Activated CD8-positive, alpha-beta memory T cell treated with anti-CD3 and anti-CD28 coated beads, Interleukin-2, amount 50 U/mL, for 1 hour (primary cell): ENCODE results near the gene PHOSPHO1.

Source experiments
- DNase-seq: peaks from one replicate; pipeline ENCODE4 v3.0.0-alpha.2; 2020; ENCODE audit errors: extremely low read depth

The PHOSPHO1 gene

DNA sequence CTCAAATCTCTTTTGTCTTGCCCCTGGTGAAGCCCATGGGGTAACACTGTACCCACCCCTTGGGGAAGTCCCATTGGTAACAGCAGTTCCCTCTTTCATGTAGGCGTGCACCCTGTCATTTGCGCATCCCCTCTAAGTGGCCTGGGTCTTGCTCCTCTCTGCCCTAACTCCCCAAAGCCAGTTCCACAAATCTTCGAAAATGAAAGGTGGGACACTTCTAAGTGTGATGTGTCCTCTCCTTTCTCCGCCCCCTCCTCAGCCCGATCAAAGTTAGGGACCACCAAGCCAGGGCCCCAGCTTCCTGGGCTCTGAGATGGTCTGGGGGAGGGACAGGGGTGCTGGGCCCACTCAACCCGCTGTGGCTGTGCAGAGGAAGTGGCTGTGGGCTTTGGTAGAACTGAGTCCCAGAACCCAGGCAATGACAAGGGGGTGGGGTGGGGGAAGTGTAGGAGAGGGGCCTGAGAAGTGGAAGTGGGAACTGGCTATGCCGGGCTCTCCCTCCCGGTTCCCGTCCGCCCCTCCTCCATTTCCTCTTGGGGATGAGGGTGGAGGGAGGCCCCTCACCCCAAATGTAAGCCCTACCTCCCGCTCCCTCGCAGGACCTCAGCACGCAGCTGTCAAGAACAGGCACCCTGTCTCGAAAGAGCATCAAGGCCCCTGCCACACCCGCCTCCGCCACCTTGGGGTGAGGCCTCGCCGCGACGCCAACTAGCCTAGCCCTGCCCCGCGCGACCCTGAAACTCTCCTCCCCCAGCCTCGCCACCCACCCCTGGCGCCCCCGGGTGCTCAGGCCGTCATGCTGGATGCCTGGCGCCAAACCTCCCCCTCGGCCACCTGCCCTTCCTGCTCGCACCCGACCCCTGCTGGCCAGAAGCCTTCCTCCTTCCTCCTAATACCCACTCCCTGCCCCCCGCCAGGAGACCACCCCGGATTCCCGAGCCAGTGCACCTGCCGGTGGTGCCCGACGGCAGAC lies 11.4 kb downstream of the PHOSPHO1 start:
- no peak for DNase-seq

DNA sequence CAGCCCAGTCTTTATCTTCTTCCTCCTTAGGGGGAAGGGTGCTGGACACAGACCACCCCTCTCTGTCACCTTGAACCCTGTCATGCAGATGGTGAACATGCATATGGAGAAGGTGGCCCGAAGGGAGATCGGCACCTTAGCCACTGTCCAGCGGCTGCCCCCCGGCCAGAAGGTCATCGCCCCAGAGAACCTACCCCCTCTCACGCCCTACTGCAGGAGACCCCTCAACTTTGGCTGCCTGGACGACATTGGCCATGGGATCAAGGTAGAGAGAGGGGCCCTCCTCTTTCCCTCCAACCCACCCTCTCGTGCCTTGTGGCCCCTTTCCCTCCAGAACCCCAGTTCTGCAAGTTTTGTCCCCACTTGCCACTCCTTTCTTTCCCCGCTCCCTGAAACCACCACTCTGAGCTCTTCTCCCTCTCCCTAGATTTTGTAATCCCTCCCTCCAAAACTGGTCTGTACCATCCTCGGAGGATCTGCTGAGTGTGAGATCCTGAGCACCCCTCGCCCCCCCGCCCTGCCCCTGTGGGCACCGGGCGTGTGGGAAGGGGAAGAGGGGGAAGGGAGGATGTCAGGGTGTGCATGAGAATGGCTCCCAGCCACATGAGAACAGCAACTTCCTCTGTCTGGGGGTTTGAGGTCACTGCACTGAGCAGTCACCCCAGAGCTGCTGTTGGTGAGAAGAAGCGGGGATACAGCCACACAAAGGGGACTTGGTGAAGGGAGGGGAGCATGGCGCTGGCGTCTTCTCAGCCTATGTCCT lies 12.8 kb downstream of the PHOSPHO1 start:
- peak; percentile 71 for DNase-seq

DNA sequence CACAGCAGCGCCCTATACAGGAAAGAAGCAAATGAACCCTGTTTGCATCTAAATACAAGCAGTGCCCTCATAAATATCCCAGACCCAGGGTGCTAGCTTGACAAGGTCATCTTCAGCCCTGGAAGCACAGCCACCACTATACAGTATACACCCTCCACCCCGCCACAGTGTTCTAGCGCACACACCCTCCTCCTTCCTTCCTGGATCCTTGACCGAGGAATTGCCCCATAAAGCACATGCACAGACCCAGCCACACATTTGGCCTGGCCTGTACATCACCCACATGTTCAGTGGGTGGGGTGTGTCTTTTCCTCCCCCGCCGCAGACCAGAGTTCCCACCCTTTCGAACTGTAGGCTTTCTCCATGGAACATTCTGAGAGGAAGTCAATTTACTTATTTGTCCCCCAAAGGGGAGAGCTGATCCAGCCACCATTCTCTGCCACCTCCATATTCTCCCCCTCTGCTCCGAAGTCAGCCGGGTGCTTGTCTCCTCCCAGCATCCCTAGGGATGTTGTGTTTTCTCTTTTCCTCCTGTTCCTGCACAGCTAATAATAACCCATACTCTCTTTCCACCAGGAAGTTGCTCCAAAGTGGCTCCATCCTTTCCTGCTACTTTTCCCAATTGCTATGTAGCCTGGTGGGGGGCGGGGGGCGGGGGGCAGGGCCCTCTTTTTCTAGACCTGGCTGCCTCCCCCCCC lies 13.5 kb downstream of the PHOSPHO1 start:
- no peak for DNase-seq

DNA sequence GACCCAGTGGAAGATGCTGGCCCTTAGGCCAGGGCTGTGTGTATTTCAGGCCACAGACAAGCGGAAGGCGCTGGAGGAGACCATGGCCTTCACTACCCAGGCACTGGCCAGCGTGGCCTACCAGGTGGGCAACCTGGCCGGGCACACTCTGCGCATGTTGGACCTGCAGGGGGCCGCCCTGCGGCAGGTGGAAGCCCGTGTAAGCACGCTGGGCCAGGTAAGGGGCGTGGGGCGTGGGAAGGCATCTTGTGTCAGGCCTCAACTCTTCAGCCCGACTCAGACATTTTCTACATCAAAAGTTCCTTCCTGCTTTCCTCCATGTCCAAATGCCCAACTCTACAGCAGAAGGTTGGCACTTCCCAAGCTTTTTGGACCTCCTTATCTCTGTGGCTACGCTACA lies 14.1 kb downstream of the PHOSPHO1 start:
- DNase-seq = no peak

DNA sequence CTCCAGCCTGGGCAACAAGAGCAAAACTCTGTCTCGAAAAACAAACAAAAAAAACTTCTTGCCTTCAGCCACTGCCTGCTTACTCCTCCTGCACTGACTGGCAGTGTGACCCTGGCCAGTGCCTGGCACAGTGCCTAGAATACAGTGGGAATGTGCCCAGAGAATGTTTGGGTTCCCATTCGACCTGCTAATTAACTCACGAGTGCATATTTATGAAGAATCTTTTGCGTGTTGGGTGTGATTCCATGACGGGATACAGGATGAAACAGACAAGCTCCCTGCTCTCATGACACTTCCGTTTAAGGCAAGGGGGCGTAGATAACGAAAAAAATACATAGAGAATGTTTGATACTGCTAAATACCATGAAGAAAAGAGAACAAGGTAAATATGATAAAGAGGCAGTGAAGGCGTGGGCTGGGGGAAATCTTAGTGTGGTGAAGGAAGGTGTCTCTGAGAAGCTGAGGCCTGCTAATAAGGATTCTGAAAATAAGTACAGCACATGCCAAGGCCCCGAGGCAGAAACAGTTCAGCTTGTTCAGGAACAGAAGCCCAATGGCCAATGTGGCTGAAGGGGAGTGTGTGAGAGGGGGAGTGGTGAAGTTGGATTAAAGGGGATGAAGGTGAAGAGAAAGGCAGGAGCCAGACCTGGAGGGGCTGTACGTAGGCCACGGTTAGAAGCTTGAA lies 15.8 kb downstream of the PHOSPHO1 start:
- no peak for DNase-seq

DNA sequence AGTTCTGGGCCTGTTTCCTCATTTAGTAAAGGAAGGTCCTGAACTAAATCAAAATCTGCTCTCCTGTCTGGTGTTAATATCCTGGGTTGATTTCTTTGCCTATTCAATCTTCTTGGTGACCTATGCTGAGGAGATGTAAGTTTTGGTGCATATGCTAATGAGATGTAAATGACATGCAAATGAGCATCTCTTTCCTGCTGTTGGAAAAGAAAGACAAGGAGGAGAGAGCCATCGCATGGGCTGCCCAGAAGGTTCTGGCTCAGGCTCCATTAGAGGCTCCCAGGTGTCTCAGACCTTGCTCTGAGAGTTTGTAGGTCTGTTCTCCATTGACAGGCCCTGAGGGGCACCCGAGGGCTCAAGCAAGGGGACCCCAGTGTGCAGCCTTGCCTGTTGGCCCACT lies 16.7 kb downstream of the PHOSPHO1 start:
- no peak for DNase-seq

DNA sequence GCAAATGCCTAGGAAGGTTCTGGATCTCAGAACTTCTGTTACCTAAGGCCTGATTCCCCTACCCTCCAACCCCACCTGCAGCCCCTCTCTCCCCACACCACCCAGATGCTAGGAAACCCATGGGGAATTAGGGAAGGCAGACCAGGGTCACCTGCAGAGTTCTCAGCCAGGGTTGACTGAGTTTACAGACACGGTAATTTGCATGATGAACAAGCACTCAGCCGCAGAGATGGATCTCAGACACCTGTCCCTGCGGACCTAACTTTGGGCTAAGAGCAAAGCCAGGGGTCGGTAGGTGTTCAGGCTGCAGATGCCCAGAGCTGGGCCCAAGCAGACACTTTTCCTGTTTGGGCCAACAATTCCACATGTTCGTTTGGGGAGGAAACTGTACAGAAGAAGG lies 17.2 kb downstream of the PHOSPHO1 start:
- DNase-seq = no peak

DNA sequence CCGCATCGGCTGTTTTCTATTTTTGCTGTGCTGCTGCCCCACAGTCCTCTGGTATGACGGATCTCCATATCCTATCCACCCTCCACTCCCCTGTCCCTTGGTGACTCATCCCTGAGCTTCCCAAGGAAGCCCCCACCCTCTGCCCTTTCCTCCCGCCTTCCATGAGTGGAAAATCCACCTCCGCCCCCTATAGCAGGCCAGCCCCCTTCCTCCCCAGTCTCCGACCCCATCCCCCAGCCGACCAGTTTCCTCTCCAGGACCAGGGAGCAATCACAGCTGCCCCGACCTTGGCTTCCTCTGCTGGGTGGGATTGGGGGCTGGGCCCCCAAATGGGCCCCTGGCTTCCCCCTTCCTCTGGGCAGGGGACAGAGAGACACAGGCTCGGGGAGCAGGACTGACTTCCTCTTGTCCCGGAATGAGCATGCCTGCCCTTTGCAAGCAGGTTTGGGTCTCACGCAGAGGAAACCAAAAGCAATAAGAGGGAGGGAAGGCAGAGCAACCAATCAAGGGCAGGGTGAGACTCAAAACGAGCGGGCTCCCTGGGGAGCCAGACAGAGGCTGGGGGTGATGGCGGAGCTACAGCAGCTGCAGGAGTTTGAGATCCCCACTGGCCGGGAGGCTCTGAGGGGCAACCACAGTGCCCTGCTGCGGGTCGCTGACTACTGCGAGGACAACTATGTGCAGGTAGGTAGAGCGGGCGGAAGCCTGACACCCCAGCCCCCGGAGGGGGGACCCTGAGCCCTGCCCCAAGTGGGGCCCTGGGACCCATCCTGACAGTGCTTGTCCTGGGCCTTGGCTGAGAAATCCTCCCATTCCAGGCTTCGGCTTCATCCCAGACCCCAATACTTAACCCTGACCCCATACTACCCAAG lies 20.2 kb downstream of the PHOSPHO1 start, which contains the start of the genes ABI3 and GNGT2:
Gene ABI3, plus strand, starts transcription at position 550 of the 872 bp plus-strand sequence. Its CDS starts 18 bp downstream, at position 568.
Gene GNGT2, minus strand, starts transcription at position 417 of the 872 bp plus-strand sequence. CDS start 3,152 bp downstream, outside the sequence.
- DNase-seq = no peak

DNA sequence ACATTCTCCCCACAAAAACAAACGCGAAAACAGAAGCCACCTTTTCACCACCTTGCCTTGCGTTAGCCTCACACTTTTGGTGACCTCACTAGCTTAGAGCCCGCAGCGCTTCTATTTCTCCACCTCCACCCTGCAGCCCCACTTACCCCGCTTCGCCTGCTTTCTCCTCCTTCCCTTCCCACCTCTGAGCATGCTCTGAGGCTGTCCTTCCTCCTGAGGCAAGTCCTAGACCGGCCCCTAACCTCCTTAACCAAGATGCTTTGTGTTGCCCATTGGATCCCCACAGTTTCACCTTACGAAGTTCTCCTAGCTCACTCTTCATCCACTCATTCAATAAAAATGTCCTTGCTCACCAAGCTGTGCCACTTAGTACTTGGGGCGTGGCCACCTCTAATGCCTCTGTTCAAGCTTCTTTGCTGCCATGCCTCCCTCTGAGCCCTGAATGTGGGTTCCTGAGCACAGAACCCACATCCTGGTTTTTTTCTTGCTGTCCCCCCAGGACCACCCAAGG lies 21.5 kb downstream of the PHOSPHO1 start:
- no peak for DNase-seq

DNA sequence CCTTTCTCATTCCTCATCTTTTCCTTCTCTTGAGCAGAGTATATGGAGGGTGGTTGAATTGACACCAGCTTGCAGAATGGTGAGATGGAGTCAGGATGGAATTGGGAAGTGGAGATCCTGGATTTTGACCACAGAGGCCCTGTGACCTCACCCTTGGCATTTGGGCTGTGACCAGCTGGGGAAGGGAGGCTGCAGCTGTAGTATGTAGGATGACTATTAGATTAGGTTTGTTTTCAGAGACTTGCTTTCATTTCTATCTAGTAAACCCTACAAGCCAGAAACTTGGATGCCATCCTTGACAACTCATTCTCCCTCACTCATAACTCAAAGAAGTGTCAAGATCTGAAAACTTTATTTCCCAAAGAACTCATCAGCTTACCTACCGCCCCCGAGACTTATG lies 26.1 kb downstream of the PHOSPHO1 start:
- DNase-seq = no peak

DNA sequence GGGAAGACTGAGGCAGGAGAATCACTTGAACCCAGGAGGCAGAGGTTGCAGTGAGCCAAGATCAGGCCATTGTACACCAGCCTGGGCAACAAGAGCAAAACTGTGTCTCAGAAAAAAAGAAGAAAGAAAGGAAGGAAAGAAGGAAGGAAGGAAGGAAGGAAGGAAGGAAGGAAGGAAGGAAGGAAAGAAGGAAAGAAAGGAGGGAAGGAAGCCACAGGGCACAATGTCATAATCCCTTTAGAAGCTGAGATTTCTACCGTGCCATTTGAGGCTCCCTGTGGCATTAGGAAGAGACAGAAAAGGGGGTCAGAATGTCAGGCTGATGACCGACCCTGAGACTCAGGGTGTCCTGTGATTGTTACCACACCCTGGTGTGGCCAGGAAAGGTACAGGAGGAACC lies 26.8 kb downstream of the PHOSPHO1 start:
- DNase-seq = no peak

DNA sequence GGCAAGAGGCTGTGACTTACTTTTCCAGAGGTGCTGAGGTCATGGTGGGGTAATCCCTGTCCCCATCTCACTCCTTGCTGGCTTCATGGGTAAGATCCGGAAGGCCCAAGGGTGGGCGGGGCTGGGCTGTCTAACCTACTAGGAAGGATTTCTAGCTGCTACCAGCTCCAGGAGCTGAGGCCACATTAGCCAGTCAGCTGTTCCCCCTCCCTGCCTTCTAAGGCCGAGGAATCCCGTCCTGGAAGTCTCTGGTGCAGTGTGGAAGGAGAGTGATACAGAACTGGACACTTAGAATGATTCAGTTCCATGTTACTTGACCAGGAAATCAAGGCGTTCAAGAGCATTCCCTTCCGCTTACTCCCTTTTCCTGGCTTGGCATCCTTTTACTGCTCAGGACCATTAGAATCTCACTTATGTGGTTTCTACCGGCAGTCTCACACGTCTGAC lies 29.1 kb downstream of the PHOSPHO1 start:
- DNase-seq = no peak

DNA sequence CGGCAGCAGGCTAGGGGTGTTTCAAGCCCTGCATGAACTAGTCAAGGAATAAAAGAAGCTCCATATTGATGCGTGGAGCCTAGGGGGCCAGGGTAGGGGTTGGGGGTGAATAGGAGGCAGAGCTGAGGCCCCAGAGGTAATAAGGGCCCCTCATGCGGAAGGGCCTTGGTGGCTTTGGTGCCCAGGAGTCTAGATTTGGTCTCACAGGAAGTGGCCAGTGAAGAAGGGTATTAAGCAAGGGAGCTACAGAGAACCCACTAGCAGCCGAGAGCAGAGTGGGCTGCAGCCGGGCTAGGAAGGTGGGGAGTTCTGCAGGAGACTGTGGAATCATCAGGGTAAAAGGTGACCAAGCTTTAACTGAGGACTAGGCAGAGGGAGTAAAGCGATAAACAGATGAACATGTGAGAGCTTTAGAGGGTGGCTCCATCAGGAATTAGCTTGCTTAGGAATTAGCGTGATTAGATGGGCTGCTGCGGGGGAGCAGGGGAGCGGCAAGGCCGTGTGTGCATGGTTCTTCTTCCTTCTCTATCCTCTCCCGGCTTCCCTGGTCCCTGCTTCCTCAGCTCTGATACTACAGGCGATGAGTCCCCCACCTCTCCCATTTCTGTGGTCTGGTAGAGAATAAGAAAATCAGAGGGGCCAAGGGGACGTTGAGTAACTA lies 30.0 kb downstream of the PHOSPHO1 start:
- DNase-seq = no peak

DNA sequence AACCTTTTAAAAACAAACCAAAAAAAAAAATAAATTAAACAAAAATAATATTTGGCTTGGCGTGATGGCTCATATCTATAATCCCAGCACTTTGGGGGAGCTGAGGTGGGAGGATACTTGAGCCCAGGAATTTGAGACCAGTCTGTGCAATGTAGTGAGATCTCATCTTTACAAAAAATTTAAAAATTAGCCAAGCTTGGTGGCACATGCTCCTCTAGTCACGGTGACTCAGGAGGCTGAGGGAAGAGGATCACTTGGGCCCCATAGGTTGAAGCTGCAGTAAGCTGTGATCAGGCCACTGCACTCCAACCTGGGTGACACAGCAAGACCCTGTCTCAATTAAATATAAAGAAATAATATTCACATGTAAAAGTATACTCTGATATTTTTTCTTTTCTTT lies 32.4 kb downstream of the PHOSPHO1 start:
- no peak for DNase-seq

DNA sequence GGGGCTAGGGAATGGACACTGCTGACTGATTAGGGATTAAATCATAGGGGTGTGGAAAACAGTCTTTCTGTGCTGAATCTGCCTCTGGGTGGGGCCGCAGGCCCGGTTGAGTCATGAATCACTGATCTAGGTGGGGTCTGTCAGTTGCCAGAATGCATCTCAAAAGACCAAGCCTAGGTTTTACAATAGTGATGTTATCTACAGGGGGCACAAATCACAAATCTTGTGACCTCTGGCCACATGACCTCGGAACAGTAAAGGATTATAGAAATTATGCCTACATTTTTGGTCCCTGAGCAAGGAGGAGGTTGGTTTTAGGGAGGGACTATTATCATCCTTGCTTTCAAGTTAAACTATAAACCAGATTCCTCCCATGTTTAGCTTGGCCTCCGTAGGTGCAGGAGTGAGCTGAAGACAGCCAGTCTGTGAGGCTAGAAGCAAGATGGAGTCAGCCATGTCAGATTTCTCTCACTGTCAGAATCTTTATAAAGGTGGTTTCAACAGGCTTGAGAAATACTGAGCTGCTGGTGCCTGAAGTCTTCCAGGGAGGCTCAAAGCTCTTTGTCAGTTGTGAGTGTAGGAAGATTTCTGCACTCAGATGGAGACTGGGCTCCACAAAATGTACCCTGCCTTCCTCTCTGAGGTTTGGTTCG lies 33.1 kb downstream of the PHOSPHO1 start:
- DNase-seq = no peak

DNA sequence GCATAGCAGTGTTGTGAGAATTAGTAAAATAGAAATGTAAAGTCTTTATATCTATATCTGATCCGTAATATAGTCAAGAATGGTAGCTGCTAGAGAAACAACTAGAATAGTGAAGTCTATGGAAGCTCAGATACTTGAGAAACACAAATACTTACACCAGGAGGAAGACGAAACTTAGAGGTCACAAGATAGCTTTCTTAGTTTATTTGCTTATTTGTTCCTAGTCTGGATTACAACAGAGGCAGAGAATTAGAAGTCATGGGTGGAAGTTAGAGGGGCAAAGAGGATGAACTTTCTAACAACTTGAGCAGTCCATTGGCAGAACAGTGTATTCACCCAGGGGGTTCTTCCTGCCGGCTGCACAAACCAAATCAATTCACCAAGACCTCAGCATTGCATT lies 34.1 kb downstream of the PHOSPHO1 start:
- DNase-seq = no peak

DNA sequence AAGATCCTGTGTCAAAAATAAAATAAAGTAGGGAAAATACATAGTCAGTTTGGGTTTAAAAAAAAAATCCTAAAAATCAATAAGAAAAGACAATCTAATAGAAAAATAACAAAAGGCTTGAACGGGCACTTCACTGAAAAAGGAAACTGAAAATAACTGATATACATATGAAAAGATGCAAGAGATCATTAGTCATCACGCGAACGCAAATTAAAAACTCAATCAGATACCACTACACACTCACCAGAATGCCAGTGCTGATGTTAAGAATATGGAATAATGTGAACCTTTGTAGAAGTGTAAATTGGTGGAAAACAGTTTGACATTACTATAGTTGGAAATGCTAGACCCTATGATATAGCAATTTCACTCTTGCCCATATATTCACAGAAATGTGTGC lies 34.8 kb downstream of the PHOSPHO1 start:
- DNase-seq = no peak

DNA sequence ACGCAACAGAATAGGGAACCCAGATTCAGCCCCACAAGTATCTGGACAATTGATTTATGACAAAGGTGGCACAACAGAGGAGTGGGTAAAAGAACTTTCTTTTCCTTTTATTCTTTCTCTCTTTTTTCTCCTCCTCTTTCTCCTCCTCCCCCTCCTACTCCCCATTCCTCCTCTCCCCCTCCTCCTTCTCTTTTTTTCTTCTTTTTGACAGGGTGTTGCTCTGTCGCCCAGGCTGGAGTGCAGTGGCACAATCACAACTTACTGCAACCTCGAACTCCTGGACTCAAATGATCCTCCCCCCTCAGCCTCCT lies 36.3 kb downstream of the PHOSPHO1 start:
- DNase-seq = no peak
